Prostate gland (tissue), 2 donors: ENCODE measurements around the gene BCAM. TPM values are rescaled to one million over a fixed set of nuclear protein-coding genes. Genes with fewer than 3 reads are reported as not detected.
"Not testable (repeated sequence)": the region's sequence is repeated elsewhere in the genome, so short reads cannot be mapped to it uniquely, and the experiment has no call there.

Experiments used
- DNase-seq: peaks from one replicate; pipeline ENCODE4 v3.0.0-alpha.2; 2019; ENCODE audit warnings: low spot score
- H3K27ac ChIP-seq, 2 donors: fragments of 200-600 bp; sonication (generic); 2 replicates each; pipeline ENCODE4 v1.5.1; 2017 to 2019
- H3K27me3 ChIP-seq: fragments of 200-600 bp; sonication (generic); replicated peaks from 2 replicates; pipeline ENCODE4 v1.5.1; 2019; ENCODE audit not compliant: insufficient read depth
- H3K36me3 ChIP-seq, 2 donors: fragments of 200-600 bp; sonication (generic); 1 replicate in 1 of 2; 2 replicates in 1 of 2; pipeline versions ENCODE4 v1.5.1 to v1.8.1; 2017 to 2019
- H3K4me1 ChIP-seq: fragments of 200-600 bp; sonication (generic); replicated peaks from 2 replicates; pipeline ENCODE4 v1.5.1; 2019
- H3K4me3 ChIP-seq, 2 donors: fragments of 200-600 bp; sonication (generic); 2 replicates each; pipeline ENCODE4 v1.5.1; 2017 to 2019
- H3K9me3 ChIP-seq: fragments of 200-600 bp; sonication (generic); 2 replicates; pipeline ENCODE4 v1.5.1; 2017
- CTCF ChIP-seq, 4 experiments: fragments of 200-600 bp in 2 of 4; fragments of 450-650 bp in 2 of 4; sonication (generic) in 2 of 4; IDR thresholded peaks; 1 replicate in 3 of 4; 2 replicates in 1 of 4; pipeline ENCODE4 v1.5.1; 2016 to 2019; ENCODE audit warnings: antibody characterized with exemption in 4 of 4, mild to moderate bottlenecking in 2 of 4, moderate library complexity in 2 of 4
- POLR2A ChIP-seq: fragments of 450-650 bp; IDR thresholded peaks from one replicate; pipeline ENCODE4 v1.6.1; 2016; ENCODE audit warnings: antibody characterized with exemption, mild to moderate bottlenecking
- POLR2AphosphoS5 ChIP-seq: sonication (generic); formaldehyde crosslinking; IDR thresholded peaks from one replicate; pipeline ENCODE4 v1.6.1; 2017; ENCODE audit warnings: antibody characterized with exemption
- WGBS: methylation state at CpG from one replicate; pipeline ENCODE4 v1.1.5; 2018; 5-methylcytosine and 5-hydroxymethylcytosine counted together
- intact Hi-C: fragments of 100-400 bp; cut with DNase I; formaldehyde crosslinking; loops from one replicate; pipeline ENCODE4 v1.14.2; 2022
- total RNA-seq, 2 donors: library from RNA; depleted of rRNA; stranded (reverse); fragments of >200 nt; gene quantifications; one replicate each; pipeline ENCODE4 v1.1.0, GENCODE V29; 2016

BCAM gene
- total RNA-seq, 2 donors from 2014 or later = 258 to 501 TPM

DNA sequence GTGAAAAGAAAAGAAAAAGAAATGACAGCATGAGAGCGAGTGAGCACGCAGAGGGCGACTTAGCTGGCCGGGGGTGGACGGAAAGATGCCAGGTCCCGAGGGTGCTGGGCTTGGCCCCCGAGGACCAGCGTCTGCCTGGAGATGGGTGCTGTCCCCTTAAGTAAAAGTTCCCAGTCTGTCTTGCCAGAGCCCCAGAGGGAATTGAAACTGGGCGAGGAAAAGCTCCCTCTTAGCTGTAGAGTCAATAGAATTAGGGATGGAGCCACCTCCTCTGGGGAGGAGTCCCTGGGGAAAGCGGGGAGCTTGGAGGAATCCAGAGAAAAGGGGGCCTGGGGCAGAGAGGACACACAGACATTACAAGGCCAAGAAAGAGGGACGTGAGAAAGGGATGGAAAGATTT, 13.3 kb downstream of the BCAM start:
- DNase-seq = no peak
- WGBS = 56% methylated on average over 11 of the region's 11 CpGs
- Histone ChIP-seq H3K9me3 (no peaks in the 10 kb centered on the region), H3K4me3 (no peak overlapping the region), H3K36me3 (no peaks in the 10 kb centered on the region), H3K27ac (no peak overlapping the region), H3K4me1 (no peaks in the 10 kb centered on the region), H3K27me3 (no peaks in the 10 kb centered on the region)
- intact Hi-C loops = no loop called here
- TF ChIP-seq CTCF (IDR thresholded peaks at IDR 0.05) (no peak), POLR2AphosphoS5 (no peak), POLR2A (no peak)

- Histone ChIP-seq H3K27ac (peak overlapping the region in 1 of 2 donors; percentile 36), H3K36me3 (no peaks in the 10 kb centered on the region), H3K4me3 (no peak overlapping the region), H3K4me1 (no peaks in the 10 kb centered on the region), H3K9me3 (no peaks in the 10 kb centered on the region), H3K27me3 (no peaks in the 10 kb centered on the region)
- 64% methylated on average over 10 of the region's 10 CpGs for WGBS
- TF ChIP-seq CTCF (IDR thresholded peaks at IDR 0.05) = no peak
- intact Hi-C loops = no loop called here
- DNase-seq = no peak
Observed at GRCh38 chr19:44822670-44823372, 13.9 kb downstream of the BCAM start.

DNA sequence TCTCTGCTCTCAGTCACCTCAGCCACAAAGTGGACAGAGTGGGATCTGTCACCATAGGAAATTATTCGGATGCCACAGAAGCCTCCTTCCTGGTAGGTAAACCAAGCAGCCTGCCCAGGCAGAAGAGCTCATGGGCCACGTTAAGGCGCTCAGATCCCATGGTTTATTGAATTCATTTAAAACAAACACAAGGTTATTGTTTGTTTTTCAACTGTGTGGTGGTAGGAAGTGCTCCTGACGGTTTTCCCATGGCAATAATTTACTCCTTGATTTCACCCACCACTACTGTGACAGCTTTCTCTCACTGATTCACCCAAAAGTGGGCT, 14.4 kb downstream of the BCAM start:
- no peaks in the 10 kb centered on the region for H3K4me1 ChIP-seq
- no peaks in the 10 kb centered on the region for H3K9me3 ChIP-seq
- peak overlapping the region in 1 of 2 donors; percentile 36 for H3K27ac ChIP-seq
- WGBS = 28% methylated on average over 4 of the region's 4 CpGs
- intact Hi-C loops = no loop called here
- no peak for DNase-seq
- H3K4me3 ChIP-seq = no peak overlapping the region
- no peaks in the 10 kb centered on the region for H3K36me3 ChIP-seq
- TF ChIP-seq POLR2A (no peak), POLR2AphosphoS5 (no peak), CTCF (IDR thresholded peaks at IDR 0.05) (no peak)
- no peaks in the 10 kb centered on the region for H3K27me3 ChIP-seq

GRCh38 chr19:44824761-44825160, 15.9 kb downstream of the BCAM start:
- 78% methylated on average over 4 of the region's 4 CpGs for WGBS
- no peaks in the 10 kb centered on the region for H3K27me3 ChIP-seq

GRCh38 chr19:44832875-44833274, 24.0 kb downstream of the BCAM start:
- DNase-seq, intact Hi-C loops, H3K27ac ChIP-seq, H3K9me3 ChIP-seq, H3K36me3 ChIP-seq, H3K4me1 ChIP-seq, H3K27me3 ChIP-seq, H3K4me3 ChIP-seq: not testable (repeated sequence)
- 74% methylated on average over 6 of the region's 6 CpGs for WGBS

More at GRCh38 chr19:44824761-44825160, 15.9 kb downstream of the BCAM start:
- no peak for TF ChIP-seq POLR2A
- no peak for TF ChIP-seq POLR2AphosphoS5
- TF ChIP-seq CTCF (IDR thresholded peaks at IDR 0.05) = no peak
- H3K4me1 ChIP-seq = no peaks in the 10 kb centered on the region
- H3K27ac ChIP-seq = no peak overlapping the region
- no peaks in the 10 kb centered on the region for H3K36me3 ChIP-seq
- H3K9me3 ChIP-seq = no peaks in the 10 kb centered on the region
- H3K4me3 ChIP-seq = no peak overlapping the region
- intact Hi-C loops = no loop called here
- DNase-seq = no peak

DNA sequence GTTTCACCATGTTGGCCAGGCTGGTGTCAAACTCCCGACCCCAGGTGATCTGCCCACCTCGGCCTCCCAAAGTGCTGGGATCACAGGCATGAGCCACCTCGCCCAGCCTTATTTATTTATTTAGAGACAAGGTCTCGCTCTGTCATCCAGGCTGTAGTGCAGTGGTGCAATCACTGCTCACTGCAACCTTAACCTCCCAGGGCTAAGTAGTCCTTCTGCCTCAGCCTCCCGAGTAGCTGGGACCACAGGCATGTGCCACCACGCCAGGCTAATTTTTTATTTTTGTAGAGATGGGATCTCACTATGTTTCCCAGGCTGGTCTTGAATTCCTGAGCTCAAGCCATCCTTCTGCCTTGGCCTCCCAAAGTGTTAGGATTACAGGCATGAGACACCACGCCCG, 25.5 kb downstream of the BCAM start:
- H3K4me3 ChIP-seq, H3K27ac ChIP-seq, H3K4me1 ChIP-seq, H3K9me3 ChIP-seq, DNase-seq, H3K36me3 ChIP-seq, intact Hi-C loops, H3K27me3 ChIP-seq: not testable (repeated sequence)
- 84% methylated on average over 8 of the region's 8 CpGs for WGBS
